Keratinocyte (primary cell): Measurements from ENCODE around the gene WRNIP1. TPM values are rescaled to one million over a fixed set of nuclear protein-coding genes. Genes with fewer than 3 reads are reported as not detected.
A peak's percentile ranks its signal among the peaks of the same experiment; 100 is the strongest.

ENCODE experiments used
- DNase-seq: peaks from one replicate; pipeline ENCODE4 v3.0.0-alpha.2; 2011; ENCODE audit warnings: low read depth, missing footprints, low spot score
- FAIRE-seq: peaks from 2 replicates; lab custom pipeline; 2011; peaks lifted over from hg19 to GRCh38; lab: Jason Lieb, UNC
- H2AFZ ChIP-seq: 2 replicates; pipeline ENCODE4 v1.6.0; 2012; ENCODE audit warnings: low read length, control low read depth, inconsistent platforms; ENCODE audit not compliant: control insufficient read depth
- H3K27ac ChIP-seq: 2 replicates; pipeline ENCODE4 v1.5.1; 2011; ENCODE audit warnings: low read length; ENCODE audit not compliant: control insufficient read depth, insufficient read depth
- H3K27me3 ChIP-seq: 3 replicates; pipeline ENCODE4 v1.6.0; 2011; ENCODE audit warnings: low read length; ENCODE audit not compliant: control insufficient read depth, insufficient read depth; ENCODE audit errors: extremely low read depth
- H3K36me3 ChIP-seq, 2 experiments: 2 replicates in 1 of 2; 3 replicates in 1 of 2; pipeline ENCODE4 v1.5.1; 2011; ENCODE audit warnings: low read length in 2 of 2, mild to moderate bottlenecking in 1 of 2; ENCODE audit not compliant: control insufficient read depth in 2 of 2, insufficient read depth in 2 of 2; ENCODE audit errors: extremely low read depth in 1 of 2
- H3K4me1 ChIP-seq: 3 replicates; pipeline ENCODE4 v1.5.1; 2011; ENCODE audit warnings: low read length; ENCODE audit not compliant: control insufficient read depth, insufficient read depth; ENCODE audit errors: extremely low read depth
- H3K4me2 ChIP-seq: 3 replicates; pipeline ENCODE4 v1.6.0; 2011; ENCODE audit warnings: low read depth, low read length; ENCODE audit not compliant: control insufficient read depth, insufficient read depth; ENCODE audit errors: extremely low read depth
- H3K4me3 ChIP-seq, 3 experiments: fragments of 200-600 bp in 1 of 3; sonication (generic) in 1 of 3; 2 replicates in 2 of 3; 3 replicates in 1 of 3; pipeline ENCODE4 v1.5.1; 2011 to 2016; ENCODE audit warnings: low read length in 3 of 3, mild to moderate bottlenecking in 3 of 3, control low read depth in 2 of 3, inconsistent platforms in 1 of 3, low read depth in 1 of 3, mixed read lengths in 1 of 3, mixed run types in 1 of 3, moderate library complexity in 1 of 3; ENCODE audit not compliant: control insufficient read depth in 2 of 3, insufficient read depth in 2 of 3; ENCODE audit errors: extremely low read depth in 1 of 3
- H3K79me2 ChIP-seq: 2 replicates; pipeline ENCODE4 v1.6.0; 2012; ENCODE audit warnings: low read length; ENCODE audit not compliant: control insufficient read depth, insufficient read depth
- H3K9ac ChIP-seq: 3 replicates; pipeline ENCODE4 v1.6.0; 2011; ENCODE audit warnings: low read length; ENCODE audit not compliant: control insufficient read depth, insufficient read depth; ENCODE audit errors: extremely low read depth
- H3K9me1 ChIP-seq: 3 replicates; pipeline ENCODE4 v1.6.0; 2011; ENCODE audit warnings: low read length; ENCODE audit not compliant: control insufficient read depth, insufficient read depth; ENCODE audit errors: extremely low read depth
- H3K9me3 ChIP-seq: 2 replicates; pipeline ENCODE4 v1.5.1; 2012; ENCODE audit warnings: low read depth, low read length; ENCODE audit not compliant: control insufficient read depth
- H4K20me1 ChIP-seq: 3 replicates; pipeline ENCODE4 v1.6.0; 2011; ENCODE audit warnings: low read length; ENCODE audit not compliant: control insufficient read depth, insufficient read depth; ENCODE audit errors: extremely low read depth
- EZH2 ChIP-seq: IDR thresholded peaks from one replicate; pipeline ENCODE4 v1.6.1; 2012; ENCODE audit warnings: inconsistent platforms, mild to moderate bottlenecking, low read length, moderate library complexity
- dilution Hi-C: fragments of 300-500 bp; cut with MboI; formaldehyde crosslinking; loops from one replicate; pipeline ENCODE4 v1.7.0; 2020; ENCODE audit warnings: low sequenced_read_pairs; ENCODE audit not compliant: extremely low pct_ligation_motif_present
- polyA plus RNA-seq, 5 experiments: library from polyadenylated mRNA; depleted of rRNA in 3 of 5; stranded (reverse) in 3 of 5; stranded (forward) in 1 of 5; unstranded in 1 of 5; fragments of >200 nt; gene quantifications; 1 replicate in 1 of 5; 2 replicates in 3 of 5; 3 replicates in 1 of 5; pipeline versions ENCODE4 v1.2.1 to v1.2.3, GENCODE V29; 2011 to 2012; ENCODE audit warnings: missing spikeins in 2 of 5, low read depth in 1 of 5, low replicate concordance in 1 of 5
- TF ChIP-seq, protein P1 (sequence below), 3 experiments: IDR thresholded peaks in 1 of 3; conservative IDR thresholded peaks in 1 of 3; optimal IDR thresholded peaks in 1 of 3; 2 replicates in 2 of 3; 3 replicates in 1 of 3; pipeline versions ENCODE3 to v1.5.1; 2011; ENCODE audit warnings: low read length in 3 of 3, mild to moderate bottlenecking in 3 of 3, moderate library complexity in 2 of 3, control low read depth in 1 of 3, inconsistent platforms in 1 of 3; ENCODE audit not compliant: insufficient read depth in 2 of 3; ENCODE audit errors: extremely low read depth in 1 of 3

The WRNIP1 gene
- polyA plus RNA-seq, 1 donor (not counting 4 experiments of a cell fraction or from before 2014, with no cell fraction given) = 52.3 TPM

DNA sequence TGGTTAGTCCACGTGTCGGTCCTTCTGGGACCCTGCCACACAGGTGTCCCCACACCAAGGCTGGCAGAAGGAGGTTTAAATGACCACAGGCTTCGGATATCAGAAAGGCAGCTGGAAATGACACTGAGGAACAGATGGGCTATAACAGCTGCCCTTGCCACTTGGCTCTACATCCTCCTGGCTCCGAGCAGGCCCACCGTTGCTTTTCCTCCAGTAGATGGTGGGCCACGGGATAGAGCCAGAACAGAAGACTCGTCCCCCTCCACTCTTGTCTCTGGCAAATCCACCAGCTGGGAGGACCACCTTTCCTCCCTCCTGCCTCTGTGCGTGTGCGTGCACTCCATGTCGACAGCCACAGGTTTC is 17.6 kb downstream of the WRNIP1 start:
- dilution Hi-C loops = no loop called here
- H3K27ac ChIP-seq = no peak overlapping the region

DNA sequence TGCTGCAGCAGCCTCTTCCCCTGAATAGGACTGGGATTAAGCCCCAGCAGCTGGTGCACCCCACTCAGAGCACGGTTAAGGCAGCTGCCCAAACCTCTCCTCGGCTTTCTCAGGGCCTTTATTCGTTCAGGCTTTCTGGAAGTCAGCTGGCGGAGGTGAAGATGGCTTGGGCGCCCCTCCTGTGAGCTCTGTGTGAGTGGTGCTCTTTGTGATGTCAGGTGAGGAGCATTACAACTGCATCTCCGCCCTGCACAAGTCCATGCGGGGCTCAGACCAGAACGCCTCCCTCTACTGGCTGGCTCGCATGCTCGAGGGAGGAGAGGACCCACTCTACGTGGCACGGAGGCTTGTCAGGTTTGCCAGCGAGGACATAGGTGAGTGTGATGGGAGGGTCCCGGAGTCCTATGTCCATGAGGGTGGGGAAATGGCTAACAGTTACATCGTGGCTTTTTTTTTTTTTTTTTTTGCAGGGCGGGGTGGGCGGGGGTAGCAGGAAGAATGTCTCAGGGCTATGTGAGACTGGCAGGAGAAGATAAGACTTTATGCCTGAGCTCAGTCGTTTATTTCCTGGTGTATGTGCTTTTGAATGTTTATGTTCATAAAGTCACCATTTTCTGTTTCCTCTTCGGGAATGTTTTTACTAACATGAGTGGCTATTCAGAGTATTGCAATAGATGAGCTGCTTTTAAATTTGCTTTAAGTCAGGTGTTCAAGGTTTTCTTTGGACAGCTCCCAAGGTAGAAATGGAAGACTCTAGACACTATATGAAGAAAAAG is 18.2 kb downstream of the WRNIP1 start:
- FAIRE-seq = no peak
- peaks cover 7% of the 10 kb centered on the region for H4K20me1 ChIP-seq
- H3K79me2 ChIP-seq = peaks cover 50% of the 10 kb centered on the region
- H3K9ac ChIP-seq = no peak overlapping the region
- TF ChIP-seq EZH2 = no peak
- TF ChIP-seq, protein P1, sequence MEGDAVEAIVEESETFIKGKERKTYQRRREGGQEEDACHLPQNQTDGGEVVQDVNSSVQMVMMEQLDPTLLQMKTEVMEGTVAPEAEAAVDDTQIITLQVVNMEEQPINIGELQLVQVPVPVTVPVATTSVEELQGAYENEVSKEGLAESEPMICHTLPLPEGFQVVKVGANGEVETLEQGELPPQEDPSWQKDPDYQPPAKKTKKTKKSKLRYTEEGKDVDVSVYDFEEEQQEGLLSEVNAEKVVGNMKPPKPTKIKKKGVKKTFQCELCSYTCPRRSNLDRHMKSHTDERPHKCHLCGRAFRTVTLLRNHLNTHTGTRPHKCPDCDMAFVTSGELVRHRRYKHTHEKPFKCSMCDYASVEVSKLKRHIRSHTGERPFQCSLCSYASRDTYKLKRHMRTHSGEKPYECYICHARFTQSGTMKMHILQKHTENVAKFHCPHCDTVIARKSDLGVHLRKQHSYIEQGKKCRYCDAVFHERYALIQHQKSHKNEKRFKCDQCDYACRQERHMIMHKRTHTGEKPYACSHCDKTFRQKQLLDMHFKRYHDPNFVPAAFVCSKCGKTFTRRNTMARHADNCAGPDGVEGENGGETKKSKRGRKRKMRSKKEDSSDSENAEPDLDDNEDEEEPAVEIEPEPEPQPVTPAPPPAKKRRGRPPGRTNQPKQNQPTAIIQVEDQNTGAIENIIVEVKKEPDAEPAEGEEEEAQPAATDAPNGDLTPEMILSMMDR (optimal IDR thresholded peaks at IDR 0.05 in 1 of 3, IDR thresholded peaks at IDR 0.05 in 1 of 3, conservative IDR thresholded peaks at IDR 0.05 in 1 of 3; ENCODE audit: extremely low read depth in 1 of 3, insufficient read depth in 2 of 3, low read length in 3 of 3) = peak; percentile 13 to 42 (median 15)
- no peaks in the 10 kb centered on the region for H3K27me3 ChIP-seq
- no peak for DNase-seq
- H3K4me3 ChIP-seq = no peak overlapping the region
- no peaks in the 10 kb centered on the region for H3K9me3 ChIP-seq
- H3K27ac ChIP-seq = no peak overlapping the region
- no peak overlapping the region for H2AFZ ChIP-seq
- H3K4me1 ChIP-seq = no peaks in the 10 kb centered on the region
- dilution Hi-C loops = no loop called here
- peaks cover 2% of the 10 kb centered on the region for H3K9me1 ChIP-seq
- H3K36me3 ChIP-seq = peaks cover 31 to 36% of the 10 kb centered on the region in 2 experiments
- no peak overlapping the region for H3K4me2 ChIP-seq

More for the DNA sequence above, 17.6 kb downstream of the WRNIP1 start:
- H3K9me3 ChIP-seq = no peaks in the 10 kb centered on the region
- TF ChIP-seq, protein P1 (optimal IDR thresholded peaks at IDR 0.05 in 1 of 3, IDR thresholded peaks at IDR 0.05 in 1 of 3, conservative IDR thresholded peaks at IDR 0.05 in 1 of 3; ENCODE audit: extremely low read depth in 1 of 3, insufficient read depth in 2 of 3, low read length in 3 of 3) = no peak
- no peak overlapping the region for H3K9ac ChIP-seq
- FAIRE-seq = no peak
- peaks cover 31 to 37% of the 10 kb centered on the region in 2 experiments for H3K36me3 ChIP-seq
- H3K9me1 ChIP-seq = peaks cover 2% of the 10 kb centered on the region
- no peaks in the 10 kb centered on the region for H3K27me3 ChIP-seq
- peaks cover 7% of the 10 kb centered on the region for H4K20me1 ChIP-seq
- no peak overlapping the region for H2AFZ ChIP-seq
- DNase-seq = no peak
- no peaks in the 10 kb centered on the region for H3K4me1 ChIP-seq
- H3K4me2 ChIP-seq = no peak overlapping the region
- H3K4me3 ChIP-seq = no peak overlapping the region
- peaks cover 56% of the 10 kb centered on the region for H3K79me2 ChIP-seq
